ENCODE results near the gene LDHAL6A.

- TF ChIP-seq POLR2AphosphoS5 (IDR thresholded peaks at IDR 0.05; ENCODE audit: borderline replicate concordance, low read depth, low read length) (no peak), EZH2 (IDR thresholded peaks at IDR 0.05) (no peak), FOXP2 (optimal IDR thresholded peaks at IDR 0.05; ENCODE audit: control extremely low read depth, extremely low read length, insufficient read depth) (no peak)
Measured at GRCh38 chr11:18491924-18492323, 36.3 kb downstream of the LDHAL6A start.
